Keratinocyte (primary cell): ENCODE measurements around the gene FHIT. TPM values are rescaled to one million over a fixed set of nuclear protein-coding genes. Genes with fewer than 3 reads are reported as not detected.

Experiments used
- DNase-seq: peaks from one replicate; pipeline ENCODE4 v3.0.0-alpha.2; 2011; ENCODE audit warnings: low read depth, missing footprints, low spot score
- FAIRE-seq: peaks from 2 replicates; lab custom pipeline; 2011; peaks lifted over from hg19 to GRCh38; lab: Jason Lieb, UNC
- H2AFZ ChIP-seq: 2 replicates; pipeline ENCODE4 v1.6.0; 2012; ENCODE audit warnings: low read length, control low read depth, inconsistent platforms; ENCODE audit not compliant: control insufficient read depth
- H3K27ac ChIP-seq: 2 replicates; pipeline ENCODE4 v1.5.1; 2011; ENCODE audit warnings: low read length; ENCODE audit not compliant: control insufficient read depth, insufficient read depth
- H3K27me3 ChIP-seq: 3 replicates; pipeline ENCODE4 v1.6.0; 2011; ENCODE audit warnings: low read length; ENCODE audit not compliant: control insufficient read depth, insufficient read depth; ENCODE audit errors: extremely low read depth
- H3K36me3 ChIP-seq, 2 experiments: 2 replicates in 1 of 2; 3 replicates in 1 of 2; pipeline ENCODE4 v1.5.1; 2011; ENCODE audit warnings: low read length in 2 of 2, mild to moderate bottlenecking in 1 of 2; ENCODE audit not compliant: control insufficient read depth in 2 of 2, insufficient read depth in 2 of 2; ENCODE audit errors: extremely low read depth in 1 of 2
- H3K4me1 ChIP-seq: 3 replicates; pipeline ENCODE4 v1.5.1; 2011; ENCODE audit warnings: low read length; ENCODE audit not compliant: control insufficient read depth, insufficient read depth; ENCODE audit errors: extremely low read depth
- H3K4me2 ChIP-seq: 3 replicates; pipeline ENCODE4 v1.6.0; 2011; ENCODE audit warnings: low read depth, low read length; ENCODE audit not compliant: control insufficient read depth, insufficient read depth; ENCODE audit errors: extremely low read depth
- H3K4me3 ChIP-seq, 3 experiments: fragments of 200-600 bp in 1 of 3; sonication (generic) in 1 of 3; 2 replicates in 2 of 3; 3 replicates in 1 of 3; pipeline ENCODE4 v1.5.1; 2011 to 2016; ENCODE audit warnings: low read length in 3 of 3, mild to moderate bottlenecking in 3 of 3, control low read depth in 2 of 3, inconsistent platforms in 1 of 3, low read depth in 1 of 3, mixed read lengths in 1 of 3, mixed run types in 1 of 3, moderate library complexity in 1 of 3; ENCODE audit not compliant: control insufficient read depth in 2 of 3, insufficient read depth in 2 of 3; ENCODE audit errors: extremely low read depth in 1 of 3
- H3K79me2 ChIP-seq: 2 replicates; pipeline ENCODE4 v1.6.0; 2012; ENCODE audit warnings: low read length; ENCODE audit not compliant: control insufficient read depth, insufficient read depth
- H3K9ac ChIP-seq: 3 replicates; pipeline ENCODE4 v1.6.0; 2011; ENCODE audit warnings: low read length; ENCODE audit not compliant: control insufficient read depth, insufficient read depth; ENCODE audit errors: extremely low read depth
- H3K9me1 ChIP-seq: 3 replicates; pipeline ENCODE4 v1.6.0; 2011; ENCODE audit warnings: low read length; ENCODE audit not compliant: control insufficient read depth, insufficient read depth; ENCODE audit errors: extremely low read depth
- H3K9me3 ChIP-seq: 2 replicates; pipeline ENCODE4 v1.5.1; 2012; ENCODE audit warnings: low read depth, low read length; ENCODE audit not compliant: control insufficient read depth
- H4K20me1 ChIP-seq: 3 replicates; pipeline ENCODE4 v1.6.0; 2011; ENCODE audit warnings: low read length; ENCODE audit not compliant: control insufficient read depth, insufficient read depth; ENCODE audit errors: extremely low read depth
- CTCF ChIP-seq, 3 experiments: IDR thresholded peaks in 1 of 3; conservative IDR thresholded peaks in 1 of 3; optimal IDR thresholded peaks in 1 of 3; 2 replicates in 2 of 3; 3 replicates in 1 of 3; pipeline versions ENCODE3 to v1.5.1; 2011; ENCODE audit warnings: low read length in 3 of 3, mild to moderate bottlenecking in 3 of 3, moderate library complexity in 2 of 3, control low read depth in 1 of 3, inconsistent platforms in 1 of 3; ENCODE audit not compliant: insufficient read depth in 2 of 3; ENCODE audit errors: extremely low read depth in 1 of 3
- EZH2 ChIP-seq: IDR thresholded peaks from one replicate; pipeline ENCODE4 v1.6.1; 2012; ENCODE audit warnings: inconsistent platforms, mild to moderate bottlenecking, low read length, moderate library complexity
- dilution Hi-C: fragments of 300-500 bp; cut with MboI; formaldehyde crosslinking; loops from one replicate; pipeline ENCODE4 v1.7.0; 2020; ENCODE audit warnings: low sequenced_read_pairs; ENCODE audit not compliant: extremely low pct_ligation_motif_present
- polyA plus RNA-seq, 5 experiments: library from polyadenylated mRNA; depleted of rRNA in 3 of 5; stranded (reverse) in 3 of 5; stranded (forward) in 1 of 5; unstranded in 1 of 5; fragments of >200 nt; gene quantifications; 1 replicate in 1 of 5; 2 replicates in 3 of 5; 3 replicates in 1 of 5; pipeline versions ENCODE4 v1.2.1 to v1.2.3, GENCODE V29; 2011 to 2012; ENCODE audit warnings: missing spikeins in 2 of 5, low read depth in 1 of 5, low replicate concordance in 1 of 5

FHIT gene
- polyA plus RNA-seq, 1 donor (not counting 4 experiments of a cell fraction or from before 2014, with no cell fraction given), result 2.2 TPM

- FAIRE-seq (no peak), DNase-seq (no peak)
- Histone ChIP-seq H3K4me2 (no peak overlapping the region), H3K9ac (no peak overlapping the region), H2AFZ (no peak overlapping the region), H3K79me2 (no peaks in the 10 kb centered on the region), H3K4me1 (no peaks in the 10 kb centered on the region), H3K9me1 (no peaks in the 10 kb centered on the region), H3K27me3 (no peaks in the 10 kb centered on the region), H3K36me3 (no peaks in the 10 kb centered on the region), H3K27ac (no peak overlapping the region), H3K9me3 (no peaks in the 10 kb centered on the region), H3K4me3 (no peak overlapping the region), H4K20me1 (no peaks in the 10 kb centered on the region)
- TF ChIP-seq CTCF (optimal IDR thresholded peaks at IDR 0.05 in 1 of 3, IDR thresholded peaks at IDR 0.05 in 1 of 3, conservative IDR thresholded peaks at IDR 0.05 in 1 of 3; ENCODE audit: extremely low read depth in 1 of 3, insufficient read depth in 2 of 3, low read length in 3 of 3) (no peak), EZH2 (no peak)
- dilution Hi-C loops, result no loop called here
These were observed 1258.7 kb downstream of the FHIT start for GRCh38 chr3:59992578-59992977.

DNA sequence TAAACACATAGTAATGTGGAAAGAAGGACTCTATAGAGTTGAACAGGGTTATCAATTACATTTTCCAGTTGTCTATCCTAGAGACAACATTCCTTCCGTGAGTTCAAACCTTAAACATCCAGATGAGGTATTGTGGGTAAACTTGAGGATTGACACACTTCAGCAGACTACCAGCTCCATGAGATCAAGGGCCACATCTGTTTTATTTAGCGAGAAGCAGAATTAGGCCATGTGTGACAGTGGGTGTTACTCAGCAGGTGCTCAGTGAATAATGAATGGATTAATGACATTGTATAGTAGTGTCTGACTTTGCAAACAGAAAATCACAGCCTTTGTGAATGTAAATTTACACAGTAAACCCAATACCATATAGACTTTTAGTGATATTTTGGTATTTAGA is 1260.3 kb downstream of the FHIT start:
- TF ChIP-seq EZH2 (no peak), CTCF (optimal IDR thresholded peaks at IDR 0.05 in 1 of 3, IDR thresholded peaks at IDR 0.05 in 1 of 3, conservative IDR thresholded peaks at IDR 0.05 in 1 of 3; ENCODE audit: extremely low read depth in 1 of 3, insufficient read depth in 2 of 3, low read length in 3 of 3) (no peak)
- no peaks in the 10 kb centered on the region for H3K79me2 ChIP-seq
- no peak overlapping the region for H2AFZ ChIP-seq
- H3K4me2 ChIP-seq, result no peak overlapping the region
- dilution Hi-C loops, result no loop called here
- no peak overlapping the region for H3K27ac ChIP-seq
- no peaks in the 10 kb centered on the region for H3K9me1 ChIP-seq
- H3K9me3 ChIP-seq, result no peaks in the 10 kb centered on the region
- no peaks in the 10 kb centered on the region for H3K36me3 ChIP-seq
- no peaks in the 10 kb centered on the region for H3K4me1 ChIP-seq
- H3K9ac ChIP-seq, result no peak overlapping the region
- DNase-seq, result no peak
- H3K27me3 ChIP-seq, result no peaks in the 10 kb centered on the region
- no peak for FAIRE-seq
- H3K4me3 ChIP-seq, result no peak overlapping the region
- H4K20me1 ChIP-seq, result no peaks in the 10 kb centered on the region
